HG02885 (cell line): ENCODE results near the gene PTPN5.

Experiments used
- ATAC-seq: cut with Tn5 transposase; IDR thresholded peaks from one replicate; pipeline ENCODE4 v1.9.1; 2021; ENCODE audit warnings: mild to moderate bottlenecking; ENCODE audit not compliant: unreplicated experiment, poor library complexity

Gene PTPN5

DNA sequence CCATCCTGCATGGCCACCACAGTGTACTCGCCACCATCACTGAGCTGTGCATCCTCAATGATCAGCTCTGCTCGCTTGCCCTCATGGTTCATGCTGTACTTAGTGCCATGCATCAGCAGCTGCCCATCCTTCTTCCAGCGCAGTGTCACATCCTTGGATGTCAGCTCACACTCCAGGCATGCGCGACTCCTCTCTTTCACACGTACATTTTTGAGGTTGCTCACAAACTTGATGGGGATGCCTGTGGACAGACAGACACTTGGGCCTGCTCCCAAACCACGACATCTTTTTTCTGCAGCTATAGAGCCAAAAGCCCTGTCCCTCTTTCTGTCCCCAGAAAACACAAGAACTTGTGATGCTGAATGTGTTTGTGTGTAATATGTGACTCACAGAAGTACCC lies 76.1 kb downstream of the PTPN5 start:
- ATAC-seq, result no peak

DNA sequence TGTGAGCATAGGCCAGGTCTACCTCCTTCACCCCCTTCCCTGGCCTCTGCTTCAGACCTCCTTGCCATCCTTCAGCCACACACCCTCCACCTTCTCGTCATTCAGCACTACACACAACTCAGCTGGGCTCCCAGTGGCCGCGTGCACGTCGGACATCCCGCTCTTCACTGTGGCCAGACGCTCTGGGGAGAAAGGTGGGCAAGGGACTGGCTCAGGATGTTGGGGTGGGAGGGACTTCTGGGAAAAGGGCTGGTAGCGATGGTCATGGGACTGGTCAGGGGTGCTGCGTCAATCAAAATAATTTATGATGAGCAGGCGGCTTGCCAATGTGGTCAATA lies 77.2 kb downstream of the PTPN5 start:
- ATAC-seq, result no peak

GRCh38 chr11:18713646-18714442 lies 77.8 kb downstream of the PTPN5 start:
- no peak for ATAC-seq

GRCh38 chr11:18710545-18710944 lies 81.1 kb downstream of the PTPN5 start:
- ATAC-seq, result peak; percentile 56

DNA sequence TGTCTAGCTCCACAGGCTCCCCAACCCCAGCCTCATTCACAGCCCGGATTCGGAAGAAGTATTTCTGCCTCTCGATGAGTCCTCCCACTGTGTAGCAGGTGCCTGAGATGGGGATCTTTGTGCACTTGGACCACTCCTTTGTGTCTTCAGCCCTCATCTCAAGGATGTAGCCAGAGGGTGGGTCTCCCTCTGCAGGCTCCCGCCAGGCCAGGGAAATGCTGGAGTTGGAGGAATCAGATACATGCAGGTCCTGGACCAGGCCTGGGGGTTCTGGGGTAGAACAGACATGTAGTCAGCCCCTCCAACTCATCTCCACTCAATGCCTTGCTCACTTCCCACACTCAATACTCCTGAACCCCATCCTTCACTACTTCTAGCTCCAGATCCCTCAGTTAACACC lies 82.2 kb downstream of the PTPN5 start:
- no peak for ATAC-seq

- no peak for ATAC-seq
Measured at GRCh38 chr11:18707811-18708340, 83.7 kb downstream of the PTPN5 start.

DNA sequence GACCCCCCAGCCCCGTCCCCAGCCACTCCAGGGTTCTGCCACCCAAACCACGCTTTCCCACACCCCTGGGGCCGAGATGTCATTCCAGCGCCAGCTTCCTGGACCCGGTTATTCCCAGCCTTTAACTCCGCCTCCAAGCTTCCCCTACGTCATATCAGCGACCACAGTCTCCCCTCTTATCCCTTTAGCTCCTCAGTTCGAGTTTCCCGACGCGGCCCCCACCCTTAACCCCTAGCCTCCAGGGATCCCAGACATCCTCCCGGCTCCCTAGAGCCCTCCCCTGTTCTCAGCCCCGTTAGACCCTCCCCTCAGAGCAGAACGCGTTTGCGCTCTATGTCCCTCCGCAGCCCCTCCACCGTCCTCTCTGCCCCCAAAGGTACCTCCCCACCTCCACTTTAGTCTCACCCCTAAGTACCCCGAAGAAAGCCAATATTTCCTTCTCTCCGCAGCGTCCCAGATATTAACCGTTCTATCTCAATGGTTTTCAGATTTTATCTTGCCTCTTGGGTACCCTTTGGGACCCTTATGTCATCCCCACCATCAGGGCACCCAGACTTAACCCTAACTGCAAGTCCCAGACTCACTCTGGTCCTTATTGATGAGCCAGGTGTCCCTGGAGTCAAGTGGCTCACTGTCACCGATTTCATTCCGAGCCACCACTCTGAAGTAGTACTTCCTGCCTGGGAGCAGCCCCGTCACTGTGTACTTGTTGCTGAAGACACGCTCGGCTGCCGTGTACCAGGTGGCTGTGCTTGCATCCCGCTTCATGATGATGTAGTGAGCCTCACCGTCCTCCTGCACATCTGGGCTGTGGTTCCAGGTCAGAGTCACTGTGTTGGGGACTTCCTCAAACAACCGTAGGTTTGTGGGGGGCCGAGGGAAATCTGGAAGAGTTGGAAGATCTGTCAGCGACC lies 85.0 kb downstream of the PTPN5 start:
- no peak for ATAC-seq

DNA sequence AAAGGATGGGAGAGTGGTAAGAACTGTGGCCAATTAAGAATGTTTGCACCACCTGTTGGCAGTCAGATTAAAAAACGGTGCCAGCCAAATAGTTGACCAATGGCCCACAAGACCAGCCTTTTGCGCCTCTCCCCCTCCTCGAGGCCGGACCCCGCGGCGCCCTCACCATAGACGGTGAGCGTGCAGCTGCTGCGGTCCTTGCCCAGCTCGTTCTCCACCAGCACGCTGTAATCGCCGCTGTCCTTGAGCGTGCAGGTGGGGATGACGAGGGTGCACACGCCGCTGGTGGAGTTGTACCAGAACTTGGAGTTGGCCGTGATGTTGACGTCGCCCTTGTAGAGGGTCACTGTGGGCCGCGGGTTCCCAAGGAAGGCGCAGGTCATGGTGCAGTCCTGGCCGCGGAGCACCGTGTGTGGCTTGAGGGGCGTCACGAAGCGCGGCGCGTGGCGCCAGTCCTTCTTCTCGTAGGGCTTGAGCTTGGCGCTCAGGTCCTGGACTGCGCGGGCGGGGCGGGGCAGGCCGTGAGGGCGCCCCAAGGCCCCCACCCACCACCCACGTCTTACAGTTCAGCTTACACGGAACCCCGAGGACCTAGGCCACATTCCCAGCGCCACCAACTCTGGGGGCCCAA lies 85.8 kb downstream of the PTPN5 start:
- no peak for ATAC-seq

GRCh38 chr11:18704698-18705097 lies 86.9 kb downstream of the PTPN5 start:
- no peak for ATAC-seq

DNA sequence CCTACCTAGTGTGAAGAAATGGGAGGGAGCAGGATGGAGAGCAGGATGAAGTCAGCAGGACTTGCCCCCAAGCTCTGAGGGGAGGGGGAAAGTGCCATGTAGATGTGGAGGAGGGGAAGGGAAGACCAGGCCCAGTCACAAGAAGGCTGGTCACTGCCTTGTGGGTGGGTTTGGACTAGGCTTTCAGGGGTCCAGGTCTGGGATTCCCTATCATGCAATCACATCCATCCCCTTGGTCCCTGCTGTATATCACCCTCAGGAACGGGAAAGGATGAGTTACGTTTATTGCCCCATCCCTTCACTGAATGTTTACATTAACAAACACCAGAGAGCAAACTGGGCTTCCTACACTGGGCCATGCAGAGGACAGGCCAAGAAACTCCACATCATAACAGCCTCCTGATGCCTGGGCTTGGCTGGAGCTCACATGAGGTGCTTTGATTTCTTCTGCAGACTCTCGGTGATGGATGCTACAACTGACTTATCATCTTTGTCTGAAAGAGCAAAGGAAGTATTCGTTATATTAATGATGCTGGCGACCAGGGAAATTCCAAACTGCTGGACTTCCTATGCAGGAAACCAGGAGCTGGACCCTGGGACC lies 87.5 kb downstream of the PTPN5 start:
- ATAC-seq, result no peak

GRCh38 chr11:18703001-18703763 lies 88.4 kb downstream of the PTPN5 start:
- no peak for ATAC-seq

DNA sequence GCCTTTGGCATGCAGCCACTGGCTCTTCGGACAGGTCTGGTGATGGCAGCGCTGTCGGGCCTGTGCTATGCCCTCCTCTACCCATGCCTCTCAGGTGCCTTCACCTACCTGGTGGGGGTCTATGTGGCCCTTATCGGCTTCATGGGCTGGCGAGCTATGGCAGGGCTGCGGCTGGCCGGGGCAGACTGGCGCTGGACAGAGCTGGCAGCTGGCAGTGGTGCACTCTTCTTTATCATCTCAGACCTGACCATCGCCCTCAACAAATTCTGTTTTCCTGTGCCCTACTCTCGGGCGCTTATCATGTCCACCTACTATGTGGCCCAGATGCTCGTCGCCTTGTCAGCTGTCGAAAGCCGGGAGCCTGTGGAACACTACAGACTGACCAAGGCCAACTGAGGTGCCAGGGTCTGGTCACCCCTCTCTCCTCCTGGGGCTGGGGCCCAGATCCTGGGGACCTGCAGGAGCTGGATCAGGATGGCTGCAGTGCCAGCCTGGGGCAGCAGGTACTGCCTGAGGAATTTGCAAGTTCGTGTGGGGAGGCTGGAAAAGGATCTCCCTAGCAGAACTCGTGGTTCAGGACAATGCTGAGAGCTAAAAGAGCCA lies 89.9 kb downstream of the PTPN5 start:
- ATAC-seq, result no peak

GRCh38 chr11:18700872-18701271 lies 90.7 kb downstream of the PTPN5 start:
- ATAC-seq, result no peak

- ATAC-seq, result no peak
Measured at GRCh38 chr11:18700375-18700774, 91.2 kb downstream of the PTPN5 start.

- no peak for ATAC-seq
Measured at GRCh38 chr11:18699848-18700261, 91.7 kb downstream of the PTPN5 start.

- no peak for ATAC-seq
Measured at GRCh38 chr11:18699269-18699596, 92.4 kb downstream of the PTPN5 start.

- ATAC-seq, result peak; percentile 98
Measured at GRCh38 chr11:18698341-18699268, 93.0 kb downstream of the PTPN5 start, which contains the start of gene TMEM86A. TSS of gene TMEM86A (plus strand) at chr11:18698779. CDS start at chr11:18698887, 108 bp downstream.

DNA sequence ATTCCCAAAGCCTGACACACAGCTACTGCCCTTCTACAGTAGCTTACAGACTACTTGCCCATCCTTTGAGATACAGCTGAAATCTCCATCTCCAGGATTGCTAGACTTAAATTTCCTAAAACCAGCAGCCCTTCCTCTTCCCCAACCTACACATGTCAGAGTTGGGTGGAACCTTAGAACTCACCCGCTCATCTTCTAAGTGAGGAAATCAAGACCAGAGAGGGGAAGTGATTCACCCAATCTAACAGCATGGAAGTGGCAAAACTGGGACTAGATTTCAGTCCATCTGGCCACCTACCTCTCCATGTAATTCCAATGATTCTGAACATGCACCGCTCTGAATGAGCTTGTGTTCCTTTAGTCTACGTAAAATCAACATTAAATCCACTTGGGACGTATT lies 94.0 kb downstream of the PTPN5 start:
- ATAC-seq, result no peak
